HepG2 (cell line): ENCODE data around the gene CSNK1D. TPM values are rescaled to one million over a fixed set of nuclear protein-coding genes. Genes with fewer than 3 reads are reported as not detected.

Experiments
- ARHGAP35 ChIP-seq: sonication (generic); formaldehyde crosslinking; IDR thresholded peaks from 2 replicates; pipeline ENCODE4 v1.9.0; 2022; ENCODE audit warnings: mild to moderate bottlenecking, inconsistent platforms, moderate library complexity, missing genetic modification reagents, borderline replicate concordance
- ELK4 ChIP-seq: sonication (generic); formaldehyde crosslinking; IDR thresholded peaks from 2 replicates; pipeline ENCODE4 v1.9.0; 2021; ENCODE audit warnings: missing genetic modification reagents, borderline replicate concordance
- ERF ChIP-seq: IDR thresholded peaks from 2 replicates; pipeline ENCODE4 v1.6.1; 2018; ENCODE audit warnings: missing biosample characterization, missing genetic modification reagents
- FOXO1 ChIP-seq: sonication (generic); formaldehyde crosslinking; IDR thresholded peaks from 2 replicates; pipeline ENCODE4 v1.4.0; 2020; ENCODE audit warnings: missing genetic modification reagents
- MIER3 ChIP-seq: IDR thresholded peaks from 2 replicates; pipeline ENCODE4 v1.6.1; 2016; ENCODE audit warnings: missing compliant biosample characterization, borderline replicate concordance
- MLX ChIP-seq: IDR thresholded peaks from 2 replicates; pipeline ENCODE4 v1.6.1; 2016
- NCOA5 ChIP-seq: sonication (generic); formaldehyde crosslinking; IDR thresholded peaks from 2 replicates; pipeline ENCODE4 v1.4.0; 2020; ENCODE audit warnings: missing genetic modification reagents
- NR2F1 ChIP-seq, 2 experiments: fragments of 450-650 bp in 1 of 2; formaldehyde crosslinking in 1 of 2; IDR thresholded peaks; 2 replicates each; pipeline versions ENCODE4 v1.5.0 to v1.6.1; 2016 to 2020; ENCODE audit warnings: mild to moderate bottlenecking in 1 of 2, missing compliant biosample characterization in 1 of 2, missing genetic modification reagents in 1 of 2, moderate library complexity in 1 of 2
- ZNF142 ChIP-seq: sonication (generic); formaldehyde crosslinking; IDR thresholded peaks from 2 replicates; pipeline ENCODE4 v1.4.0; 2020; ENCODE audit warnings: missing genetic modification reagents
- ZNF337 ChIP-seq: sonication (generic); formaldehyde crosslinking; IDR thresholded peaks from 2 replicates; pipeline ENCODE4 v1.5.1; 2020; ENCODE audit warnings: missing genetic modification reagents, low read depth, mild to moderate bottlenecking, borderline replicate concordance
- polyA plus RNA-seq, 8 experiments: library from polyadenylated mRNA; depleted of rRNA in 3 of 8; stranded (reverse) in 7 of 8; unstranded in 1 of 8; fragments of >200 nt; fragmentation: Illumina TruSeq in 4 of 8; extraction: Trizol in 4 of 8; gene quantifications; 2 replicates each; pipeline versions ENCODE4 v1.2.1 to v1.2.3, GENCODE V29; 2011 to 2016; ENCODE audit warnings: low read depth in 4 of 8, missing spikeins in 1 of 8, mixed read lengths in 1 of 8; ENCODE audit not compliant: insufficient read depth in 1 of 8
- total RNA-seq, 5 experiments: library from RNA; depleted of rRNA; stranded (reverse); fragments of >200 nt; fragmentation: Illumina TruSeq; extraction: Trizol; gene quantifications; 2 replicates each; pipeline ENCODE4 v1.2.3, GENCODE V29; 2016; ENCODE audit warnings: low read depth in 1 of 5
- TF ChIP-seq, protein P1 (sequence below): sonication (generic); formaldehyde crosslinking; IDR thresholded peaks from 2 replicates; pipeline ENCODE4 v1.4.0; 2020; ENCODE audit warnings: mild to moderate bottlenecking, low read depth, missing genetic modification reagents
- TF ChIP-seq, protein P2 (sequence below): sonication (generic); formaldehyde crosslinking; IDR thresholded peaks from 2 replicates; pipeline ENCODE4 v1.9.0; 2022; ENCODE audit warnings: missing genetic modification reagents, mild to moderate bottlenecking, borderline replicate concordance

CSNK1D gene
- total and polyA plus RNA-seq, 2 of the 13 experiments (the other 11 are each of a cell fraction or from before 2014, with no cell fraction given): 31.5 to 128 TPM

DNA sequence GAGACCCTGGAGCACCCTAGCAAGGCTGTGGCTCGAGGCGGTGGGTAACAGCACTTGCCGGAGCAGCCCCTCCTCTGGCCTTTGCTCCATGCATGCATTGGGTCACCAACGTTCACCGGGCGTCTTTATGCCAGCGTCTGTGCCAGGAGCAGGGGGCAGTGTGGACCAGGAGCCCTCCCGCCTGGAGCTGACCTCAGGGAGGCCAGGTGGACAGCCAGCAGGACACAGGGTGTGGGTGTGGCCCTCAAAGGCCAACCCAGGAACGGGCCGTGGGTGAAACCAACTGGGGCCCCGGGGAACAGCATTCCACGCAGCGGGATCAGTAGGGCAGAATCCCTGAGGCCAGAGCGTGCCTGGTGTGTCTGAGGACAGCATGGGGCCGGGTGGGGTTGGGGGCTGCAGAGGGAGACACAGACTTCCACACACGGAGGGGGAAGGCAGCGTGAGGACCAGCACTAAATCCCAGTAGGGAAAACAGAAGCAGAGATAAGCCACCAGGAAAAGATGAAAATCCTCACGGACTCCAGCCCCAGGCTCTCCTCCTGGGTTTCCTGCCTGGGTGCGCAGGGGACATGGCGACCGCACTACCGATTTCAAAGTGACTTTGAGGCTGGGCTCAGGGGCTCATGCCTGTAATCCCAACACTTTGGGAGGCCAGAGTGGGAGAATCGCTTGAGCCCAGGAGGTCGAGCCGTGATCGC, 46.8 kb upstream of the CSNK1D start (continued):
- TF ChIP-seq ARHGAP35 (CRISPR knock-in tag) (no peak), FOXO1 (CRISPR knock-in tag) (no peak), ELK4 (CRISPR knock-in tag) (no peak), ERF (peak; percentile 44; the same call in 1 of the 2 replicates), NCOA5 (CRISPR knock-in tag) (no peak), ZNF142 (CRISPR knock-in tag) (no peak), ZNF337 (CRISPR knock-in tag) (no peak), NR2F1 (CRISPR knock-in tag; IDR thresholded peaks at IDR 0.05) (0 out of 4 replicates have a peak, but pooled peaks of 1 of the 2 experiments have one; percentile 38), MIER3 (CRISPR knock-in tag) (peak; percentile 44; the same call in 1 of the 2 replicates), MLX (CRISPR knock-in tag) (no peak)
- TF ChIP-seq, protein P1, sequence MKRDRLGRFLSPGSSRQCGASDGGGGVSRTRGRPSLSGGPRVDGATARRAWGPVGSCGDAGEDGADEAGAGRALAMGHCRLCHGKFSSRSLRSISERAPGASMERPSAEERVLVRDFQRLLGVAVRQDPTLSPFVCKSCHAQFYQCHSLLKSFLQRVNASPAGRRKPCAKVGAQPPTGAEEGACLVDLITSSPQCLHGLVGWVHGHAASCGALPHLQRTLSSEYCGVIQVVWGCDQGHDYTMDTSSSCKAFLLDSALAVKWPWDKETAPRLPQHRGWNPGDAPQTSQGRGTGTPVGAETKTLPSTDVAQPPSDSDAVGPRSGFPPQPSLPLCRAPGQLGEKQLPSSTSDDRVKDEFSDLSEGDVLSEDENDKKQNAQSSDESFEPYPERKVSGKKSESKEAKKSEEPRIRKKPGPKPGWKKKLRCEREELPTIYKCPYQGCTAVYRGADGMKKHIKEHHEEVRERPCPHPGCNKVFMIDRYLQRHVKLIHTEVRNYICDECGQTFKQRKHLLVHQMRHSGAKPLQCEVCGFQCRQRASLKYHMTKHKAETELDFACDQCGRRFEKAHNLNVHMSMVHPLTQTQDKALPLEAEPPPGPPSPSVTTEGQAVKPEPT (CRISPR knock-in tag): no peak
- TF ChIP-seq, protein P2, sequence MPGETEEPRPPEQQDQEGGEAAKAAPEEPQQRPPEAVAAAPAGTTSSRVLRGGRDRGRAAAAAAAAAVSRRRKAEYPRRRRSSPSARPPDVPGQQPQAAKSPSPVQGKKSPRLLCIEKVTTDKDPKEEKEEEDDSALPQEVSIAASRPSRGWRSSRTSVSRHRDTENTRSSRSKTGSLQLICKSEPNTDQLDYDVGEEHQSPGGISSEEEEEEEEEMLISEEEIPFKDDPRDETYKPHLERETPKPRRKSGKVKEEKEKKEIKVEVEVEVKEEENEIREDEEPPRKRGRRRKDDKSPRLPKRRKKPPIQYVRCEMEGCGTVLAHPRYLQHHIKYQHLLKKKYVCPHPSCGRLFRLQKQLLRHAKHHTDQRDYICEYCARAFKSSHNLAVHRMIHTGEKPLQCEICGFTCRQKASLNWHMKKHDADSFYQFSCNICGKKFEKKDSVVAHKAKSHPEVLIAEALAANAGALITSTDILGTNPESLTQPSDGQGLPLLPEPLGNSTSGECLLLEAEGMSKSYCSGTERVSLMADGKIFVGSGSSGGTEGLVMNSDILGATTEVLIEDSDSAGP (CRISPR knock-in tag): peak; percentile 41; the same call in 1 of the 2 replicates
